PC-9 (cell line): Measurements from ENCODE around the gene ZNF516. TPM values are rescaled to one million over a fixed set of nuclear protein-coding genes. Genes with fewer than 3 reads are reported as not detected.

ENCODE experiments used
- BruUV-seq: library from RNA; stranded (reverse); fragments of 400-500 nt; replicated peaks from 2 replicates; lab custom pipeline; 2021; lab: Mats Ljungman, UMichigan
- CTCF ChIA-PET: fragments of 300-600 bp; sonication (Branson Sonifier 250); formaldehyde crosslinking; loops from one replicate; lab custom pipeline; 2022; ENCODE audit warnings: antibody characterized with exemption; lab: Charles Lee
- POLR2A ChIA-PET: fragments of 300-600 bp; sonication (Branson Sonifier 250); formaldehyde crosslinking; loops from one replicate; lab custom pipeline; 2022; ENCODE audit warnings: antibody characterized with exemption; ENCODE audit not compliant: unreplicated experiment; lab: Charles Lee
- DNase-seq, 2 experiments: peaks; one replicate each; pipeline versions ENCODE4 v3.0.0 to v3.0.0-alpha.2; 2015 to 2022; ENCODE audit warnings: mixed read lengths in 1 of 2
- H2AFZ ChIP-seq: fragments of 200-600 bp; sonication (generic); 2 replicates; pipeline ENCODE4 v1.8.1; 2017; ENCODE audit warnings: antibody characterized with exemption
- H3F3A ChIP-seq: fragments of 200-600 bp; sonication (generic); 2 replicates; pipeline ENCODE4 v1.8.1; 2017; ENCODE audit warnings: antibody characterized with exemption, mild to moderate bottlenecking, low read depth; ENCODE audit not compliant: insufficient read depth
- H3K27ac ChIP-seq: fragments of 200-600 bp; sonication (generic); 2 replicates; pipeline ENCODE4 v1.6.1; 2016; ENCODE audit warnings: mixed run types
- H3K27me3 ChIP-seq: fragments of 200-600 bp; sonication (generic); 2 replicates; pipeline ENCODE4 v1.6.1; 2016; ENCODE audit warnings: low read depth, mixed run types; ENCODE audit not compliant: insufficient read depth
- H3K36me3 ChIP-seq: fragments of 200-600 bp; sonication (generic); 2 replicates; pipeline ENCODE4 v1.6.1; 2016; ENCODE audit warnings: low read depth, mixed run types
- H3K4me1 ChIP-seq: fragments of 200-600 bp; sonication (generic); replicated peaks from 2 replicates; pipeline ENCODE4 v1.6.1; 2016; ENCODE audit warnings: mixed run types; ENCODE audit not compliant: insufficient read depth
- H3K4me2 ChIP-seq: fragments of 200-600 bp; sonication (generic); 2 replicates; pipeline ENCODE4 v1.6.1; 2017; ENCODE audit warnings: mixed run types
- H3K4me3 ChIP-seq: fragments of 200-600 bp; sonication (generic); 2 replicates; pipeline ENCODE4 v1.6.1; 2016; ENCODE audit warnings: mixed run types
- H3K79me2 ChIP-seq: fragments of 200-600 bp; sonication (generic); 2 replicates; pipeline ENCODE4 v1.6.1; 2017; ENCODE audit warnings: low read depth, mixed run types
- H3K9me2 ChIP-seq: fragments of 200-600 bp; sonication (generic); 2 replicates; pipeline ENCODE4 v1.8.1; 2017; ENCODE audit warnings: mild to moderate bottlenecking; ENCODE audit not compliant: insufficient read depth
- H3K9me3 ChIP-seq: fragments of 200-600 bp; sonication (generic); 2 replicates; pipeline ENCODE4 v1.8.1; 2016; ENCODE audit warnings: low read depth; ENCODE audit not compliant: insufficient read depth
- H4K20me1 ChIP-seq: fragments of 200-600 bp; sonication (generic); 2 replicates; pipeline ENCODE4 v1.8.1; 2017; ENCODE audit not compliant: insufficient read depth
- EZH2 ChIP-seq: fragments of 200-600 bp; sonication (generic); IDR thresholded peaks from 2 replicates; pipeline ENCODE4 v1.8.0; 2017; ENCODE audit warnings: antibody characterized with exemption, low read depth
- intact Hi-C: fragments of 100-400 bp; cut with micrococcal nuclease; formaldehyde crosslinking; loops from one replicate; pipeline ENCODE4 v1.10.0; 2022; ENCODE audit not compliant: unreplicated experiment
- total RNA-seq: library from RNA; stranded (reverse); gene quantifications from 2 replicates; pipeline ENCODE4 v1.2.3, GENCODE V29; 2021
- TF ChIP-seq, protein P1 (sequence below): fragments of 200-600 bp; sonication (generic); conservative IDR thresholded peaks from 2 replicates; pipeline ENCODE4 v1.6.1; 2017; ENCODE audit warnings: mixed run types, antibody characterized with exemption, mild to moderate bottlenecking, moderate library complexity

ZNF516 gene
- total RNA-seq, 1 experiment from 2014 or later: 32.7 TPM

DNA sequence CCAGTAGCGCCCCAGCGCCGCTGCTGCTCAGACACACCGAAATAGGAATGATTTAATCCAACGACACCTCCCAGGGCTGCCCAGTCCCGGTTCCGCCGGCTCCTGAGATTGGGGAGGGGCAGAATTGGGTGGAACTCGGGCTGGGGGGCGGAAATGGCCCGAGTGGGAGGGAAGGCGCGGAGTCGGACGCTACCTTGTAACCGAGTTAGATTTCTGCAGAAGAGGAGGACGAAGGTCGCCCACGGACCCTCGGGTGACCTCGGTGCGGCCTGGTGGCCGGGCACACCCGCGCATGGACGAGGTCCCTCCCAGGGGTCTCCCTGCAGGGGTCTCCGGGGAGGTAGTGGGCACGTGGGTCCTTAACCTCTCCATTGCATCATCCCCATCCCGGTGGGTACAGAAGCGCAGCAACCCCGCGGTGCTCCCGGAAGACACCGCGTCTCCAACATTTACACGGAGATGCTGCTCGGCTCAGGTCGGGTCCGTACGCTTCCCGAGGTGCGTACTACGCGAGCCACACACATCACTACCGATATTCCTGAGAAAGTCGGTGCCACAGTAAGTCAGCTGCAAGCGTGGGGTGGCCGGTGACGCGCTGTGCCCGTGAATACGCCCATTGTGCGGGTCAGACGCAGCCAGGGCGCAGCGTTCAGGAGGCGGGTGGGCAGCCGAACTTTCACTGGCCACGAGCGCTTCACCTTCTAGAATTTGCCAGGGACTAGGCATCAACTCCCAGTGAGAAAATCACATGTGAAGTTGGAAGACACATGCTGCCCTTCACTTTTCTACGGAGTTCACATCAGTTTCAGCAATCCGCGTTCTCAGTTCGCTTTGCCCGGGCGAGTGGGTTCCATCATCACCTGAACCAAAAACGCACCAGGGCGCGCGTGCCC lies 3.0 kb downstream of the ZNF516 start:
- peaks cover 14% of the 10 kb centered on the region for H3K4me1 ChIP-seq
- TF ChIP-seq, protein P1, sequence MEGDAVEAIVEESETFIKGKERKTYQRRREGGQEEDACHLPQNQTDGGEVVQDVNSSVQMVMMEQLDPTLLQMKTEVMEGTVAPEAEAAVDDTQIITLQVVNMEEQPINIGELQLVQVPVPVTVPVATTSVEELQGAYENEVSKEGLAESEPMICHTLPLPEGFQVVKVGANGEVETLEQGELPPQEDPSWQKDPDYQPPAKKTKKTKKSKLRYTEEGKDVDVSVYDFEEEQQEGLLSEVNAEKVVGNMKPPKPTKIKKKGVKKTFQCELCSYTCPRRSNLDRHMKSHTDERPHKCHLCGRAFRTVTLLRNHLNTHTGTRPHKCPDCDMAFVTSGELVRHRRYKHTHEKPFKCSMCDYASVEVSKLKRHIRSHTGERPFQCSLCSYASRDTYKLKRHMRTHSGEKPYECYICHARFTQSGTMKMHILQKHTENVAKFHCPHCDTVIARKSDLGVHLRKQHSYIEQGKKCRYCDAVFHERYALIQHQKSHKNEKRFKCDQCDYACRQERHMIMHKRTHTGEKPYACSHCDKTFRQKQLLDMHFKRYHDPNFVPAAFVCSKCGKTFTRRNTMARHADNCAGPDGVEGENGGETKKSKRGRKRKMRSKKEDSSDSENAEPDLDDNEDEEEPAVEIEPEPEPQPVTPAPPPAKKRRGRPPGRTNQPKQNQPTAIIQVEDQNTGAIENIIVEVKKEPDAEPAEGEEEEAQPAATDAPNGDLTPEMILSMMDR: no peak
- TF ChIP-seq EZH2: no peak
- peaks cover 30% of the 10 kb centered on the region; the same call in 1 of the 2 replicates for H4K20me1 ChIP-seq
- no peaks in the 10 kb centered on the region for H3K9me2 ChIP-seq
- peak in 1 of 2 experiments; percentile 48 for DNase-seq
- H3K4me2 ChIP-seq: peak overlapping the region; percentile 90
- H3K27ac ChIP-seq: peak overlapping the region; percentile 63
- peaks cover 18% of the 10 kb centered on the region for H3F3A ChIP-seq
- peak overlapping the region; percentile 85 for H2AFZ ChIP-seq
- no peaks in the 10 kb centered on the region for H3K9me3 ChIP-seq
- no peaks in the 10 kb centered on the region for H3K27me3 ChIP-seq
- H3K4me3 ChIP-seq: peak overlapping the region; percentile 70
- ChIA-PET POLR2A (no interaction called here), CTCF (no interaction called here)
- intact Hi-C loops: loop anchor here (2.0 to 5.0 kb wide), 2 partner anchors 73 to 195 kb away; no protein-coding TSS in a partner anchor
- peaks cover 53% of the 10 kb centered on the region for H3K79me2 ChIP-seq
- H3K36me3 ChIP-seq: no peaks in the 10 kb centered on the region
- BruUV-seq: no TSS peak

DNA sequence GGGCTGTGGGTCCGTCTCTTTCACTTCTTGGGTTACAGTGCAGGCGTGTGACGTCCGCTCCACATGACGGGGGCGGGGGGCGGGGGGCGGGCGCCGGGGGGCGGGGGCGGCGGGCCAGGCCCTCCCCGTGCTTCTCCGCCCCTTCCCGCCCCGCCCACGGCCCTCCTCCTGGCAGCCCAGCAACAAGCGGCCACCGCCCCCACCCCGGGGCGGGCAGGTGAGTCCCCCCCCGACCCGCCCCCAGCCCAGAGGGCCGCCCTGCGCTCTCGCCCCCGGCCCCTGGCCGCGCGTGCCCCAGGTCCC lies 3.6 kb downstream of the ZNF516 start:
- peak overlapping the region; percentile 63 for H3K27ac ChIP-seq
- H3K4me2 ChIP-seq: peak overlapping the region; percentile 90
- H3K27me3 ChIP-seq: no peaks in the 10 kb centered on the region
- no TSS peak for BruUV-seq
- peaks cover 14% of the 10 kb centered on the region for H3K4me1 ChIP-seq
- peak overlapping the region; percentile 85 for H2AFZ ChIP-seq
- intact Hi-C loops: loop anchor here (5.0 kb wide), 1 partner anchor 196 kb away; no protein-coding TSS in a partner anchor
- H3K4me3 ChIP-seq: peak overlapping the region; percentile 70
- POLR2A ChIA-PET: no interaction called here
- no peaks in the 10 kb centered on the region for H3K9me2 ChIP-seq
- H3F3A ChIP-seq: peaks cover 12% of the 10 kb centered on the region
- DNase-seq: peak; percentile 49 to 67
- H4K20me1 ChIP-seq: peaks cover 34% of the 10 kb centered on the region; the same call in 1 of the 2 replicates
- H3K36me3 ChIP-seq: no peaks in the 10 kb centered on the region
- H3K79me2 ChIP-seq: peaks cover 59% of the 10 kb centered on the region
- no peak for TF ChIP-seq EZH2
- TF ChIP-seq, protein P1: no peak
- H3K9me3 ChIP-seq: no peaks in the 10 kb centered on the region
- CTCF ChIA-PET: no interaction called here

DNA sequence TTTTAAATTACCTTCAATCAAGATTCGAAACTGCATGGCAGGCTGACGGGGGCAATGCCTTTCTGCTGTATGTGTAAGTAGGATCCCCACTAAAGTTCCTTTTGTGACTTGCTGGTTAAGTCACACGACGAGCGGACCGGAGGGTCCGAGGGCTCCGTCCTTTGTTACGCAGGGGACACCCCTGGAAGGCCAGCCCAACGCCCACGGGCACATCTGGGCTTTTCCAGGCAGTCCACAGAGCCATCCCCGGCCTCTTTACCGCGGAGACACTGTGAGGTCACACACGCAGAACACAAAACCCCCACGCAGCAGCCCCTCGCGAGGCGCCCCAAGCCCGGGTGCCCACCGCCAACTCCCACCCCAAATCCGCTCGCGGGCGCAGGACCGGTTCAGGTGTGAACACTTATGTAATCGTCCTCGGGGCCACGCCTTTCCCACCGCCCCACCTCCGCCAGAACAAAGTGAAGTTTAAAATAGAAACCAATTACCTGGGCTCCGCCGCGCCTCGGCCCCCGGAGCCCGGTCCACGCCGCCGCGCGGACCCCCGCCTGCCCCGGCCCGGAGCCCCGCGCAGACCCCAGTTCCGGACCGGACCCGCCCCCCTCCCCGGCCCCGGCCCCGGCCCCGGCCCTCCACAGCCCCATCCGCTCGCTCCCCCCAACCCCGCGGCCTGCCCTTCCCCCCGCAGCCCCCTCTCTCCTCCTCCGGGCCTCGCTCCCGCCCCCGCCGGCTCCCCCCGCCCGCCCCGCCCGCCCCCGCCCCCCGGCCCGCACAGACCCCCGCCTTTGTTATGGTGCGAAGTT lies 4.2 kb downstream of the ZNF516 start:
- no peaks in the 10 kb centered on the region for H3K9me2 ChIP-seq
- peak overlapping the region; percentile 82 for H3K4me3 ChIP-seq
- peaks cover 35% of the 10 kb centered on the region; the same call in 1 of the 2 replicates for H4K20me1 ChIP-seq
- POLR2A ChIA-PET: no interaction called here
- peaks cover 14% of the 10 kb centered on the region for H3K4me1 ChIP-seq
- H3K4me2 ChIP-seq: peak overlapping the region; percentile 96
- peaks cover 65% of the 10 kb centered on the region for H3K79me2 ChIP-seq
- DNase-seq: peak; percentile 53 to 54
- 0 out of 2 replicates have a peak overlapping the region, but pooled peaks have one; percentile 7 for H3K27ac ChIP-seq
- TF ChIP-seq, protein P1: no peak
- no peak for TF ChIP-seq EZH2
- intact Hi-C loops: loop anchor here (5.0 kb wide), 1 partner anchor 196 kb away; no protein-coding TSS in a partner anchor
- H3F3A ChIP-seq: peaks cover 12% of the 10 kb centered on the region
- H2AFZ ChIP-seq: 0 out of 2 replicates have a peak overlapping the region, but pooled peaks have one; percentile 64
- BruUV-seq: no TSS peak
- CTCF ChIA-PET: interaction anchor here (0.6 kb wide), 1 partner anchor 129 kb away, joined by 4 read pairs; no protein-coding TSS in a partner anchor
- no peaks in the 10 kb centered on the region for H3K36me3 ChIP-seq
- no peaks in the 10 kb centered on the region for H3K27me3 ChIP-seq
- no peaks in the 10 kb centered on the region for H3K9me3 ChIP-seq
